GM12878 (cell line): ENCODE data around the gene TMPRSS6. TPM values are rescaled to one million over a fixed set of nuclear protein-coding genes. Genes with fewer than 3 reads are reported as not detected.

ENCODE experiments used
- BCL11A ChIP-seq: IDR thresholded peaks from 2 replicates; pipeline ENCODE4 v1.6.1; 2011; ENCODE audit warnings: low read depth, low read length
- BHLHE40 ChIP-seq, 2 experiments: fragments of 450-650 bp in 1 of 2; IDR thresholded peaks; 2 replicates each; pipeline ENCODE4 v1.6.1; 2011 to 2017; ENCODE audit warnings: low read depth in 2 of 2, borderline replicate concordance in 1 of 2, improper control_type of control experiment in 1 of 2, low read length in 1 of 2, mild to moderate bottlenecking in 1 of 2
- E2F4 ChIP-seq: IDR thresholded peaks from 2 replicates; pipeline ENCODE4 v1.6.1; 2012; ENCODE audit warnings: low read depth, low read length, improper control_type of control experiment
- ETV6 ChIP-seq, 2 experiments: fragments of 450-650 bp in 1 of 2; IDR thresholded peaks in 1 of 2; conservative IDR thresholded peaks in 1 of 2; 2 replicates each; pipeline ENCODE4 v1.6.1; 2014; ENCODE audit warnings: antibody characterized with exemption in 1 of 2, borderline replicate concordance in 1 of 2, low read depth in 1 of 2, mild to moderate bottlenecking in 1 of 2, moderate library complexity in 1 of 2
- FOXM1 ChIP-seq: IDR thresholded peaks from 2 replicates; pipeline ENCODE4 v1.6.1; 2012; ENCODE audit warnings: low read depth, mild to moderate bottlenecking, inconsistent platforms, low read length, moderate library complexity
- HSF1 ChIP-seq: fragments of 150-350 bp; IDR thresholded peaks from 2 replicates; pipeline ENCODE4 v1.6.1; 2014; ENCODE audit warnings: mild to moderate bottlenecking, low read depth, low read length
- KAT2A ChIP-seq: conservative IDR thresholded peaks from 2 replicates; pipeline ENCODE4 v1.6.1; 2011; ENCODE audit warnings: low read depth, low read length; ENCODE audit not compliant: control insufficient read depth
- LARP7 ChIP-seq: fragments of 450-650 bp; IDR thresholded peaks from 2 replicates; pipeline ENCODE4 v1.6.1; 2017; ENCODE audit warnings: mild to moderate bottlenecking
- NFYB ChIP-seq: IDR thresholded peaks from 2 replicates; pipeline ENCODE4 v1.6.1; 2011; ENCODE audit warnings: low read depth, mild to moderate bottlenecking, low read length, improper control_type of control experiment, moderate library complexity; ENCODE audit not compliant: insufficient read depth
- PBX3 ChIP-seq: IDR thresholded peaks from 2 replicates; pipeline ENCODE4 v1.6.1; 2011; ENCODE audit warnings: mild to moderate bottlenecking, low read depth, low read length, moderate library complexity; ENCODE audit not compliant: insufficient replicate concordance
- POLR2AphosphoS5 ChIP-seq: IDR thresholded peaks from 2 replicates; pipeline ENCODE4 v1.6.1; 2011; ENCODE audit warnings: mild to moderate bottlenecking, low read length, inconsistent platforms
- SP1 ChIP-seq: IDR thresholded peaks from one replicate; pipeline ENCODE4 v1.6.1; 2011; ENCODE audit warnings: low read depth, low read length
- SPI1 ChIP-seq: IDR thresholded peaks from 2 replicates; pipeline ENCODE4 v1.6.1; 2011; ENCODE audit warnings: low read depth, mild to moderate bottlenecking, low read length, moderate library complexity, borderline replicate concordance; ENCODE audit not compliant: insufficient read depth
- polyA plus RNA-seq, 11 experiments: library from polyadenylated mRNA; depleted of rRNA in 4 of 11; unstranded in 6 of 11; stranded (reverse) in 5 of 11; fragments of >200 nt; fragmentation: Nextera tagmentation in 4 of 11; fragmentation: Illumina TruSeq in 1 of 11; extraction: Ambion mirVana in 4 of 11; extraction: Trizol in 1 of 11; gene quantifications; 1 replicate in 1 of 11; 2 replicates in 10 of 11; pipeline versions ENCODE4 v1.2.1 to v1.2.3, GENCODE V29; 2011 to 2016; ENCODE audit warnings: inconsistent platforms in 2 of 11, missing spikeins in 2 of 11, low read depth in 1 of 11
- total RNA-seq, 4 experiments: library from RNA; depleted of rRNA in 3 of 4; stranded (reverse); fragments of >200 nt in 3 of 4; fragmentation: Illumina TruSeq in 1 of 4; extraction: Trizol in 1 of 4; gene quantifications; 2 replicates each; pipeline versions ENCODE4 v1.2.1 to v1.2.3, GENCODE V29; 2013 to 2021

The TMPRSS6 gene
- total and polyA plus RNA-seq, 10 of the 15 experiments (the other 5 are each of a cell fraction or from before 2014, with no cell fraction given), result 0.06 to 0.69 (median 0.19) TPM; not detected in 6

DNA sequence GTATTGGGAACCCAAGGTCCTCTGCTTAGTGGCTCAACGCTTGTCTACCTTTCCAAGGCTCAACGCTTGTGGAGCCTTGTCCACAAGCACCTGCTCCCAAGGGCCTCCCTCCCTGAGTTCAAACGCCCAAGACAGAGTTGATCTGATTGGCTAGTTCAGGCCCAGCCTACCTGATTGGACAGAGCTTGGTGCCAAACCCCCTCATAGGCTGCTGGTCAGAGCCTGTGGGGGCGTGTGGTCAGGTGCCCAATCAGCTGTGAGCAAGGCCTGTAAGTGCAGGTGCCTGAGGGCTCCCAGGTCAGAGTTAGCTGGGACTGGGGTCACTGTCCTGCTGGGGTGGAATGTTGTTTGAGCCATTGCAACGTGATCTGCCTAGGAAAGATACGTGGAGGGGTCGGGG is 16.9 kb upstream of the TMPRSS6 start (continued):
- peak; percentile 74 for TF ChIP-seq NFYB
- TF ChIP-seq BHLHE40 (IDR thresholded peaks at IDR 0.05; ENCODE audit: borderline replicate concordance in 1 of 2, low read depth in 2 of 2, low read length in 1 of 2), result no peak
- TF ChIP-seq HSF1, result no peak
- TF ChIP-seq LARP7, result no peak
- 0 out of 2 replicates have a peak, but pooled peaks have one; percentile 19 for TF ChIP-seq POLR2AphosphoS5
- TF ChIP-seq KAT2A, result no peak
- no peak for TF ChIP-seq FOXM1
- peak; percentile 57 for TF ChIP-seq SP1
- TF ChIP-seq E2F4, result 0 out of 2 replicates have a peak, but pooled peaks have one; percentile 31
- no peak for TF ChIP-seq SPI1
- no peak for TF ChIP-seq ETV6 (conservative IDR thresholded peaks at IDR 0.05 in 1 of 2, IDR thresholded peaks at IDR 0.05 in 1 of 2; ENCODE audit: borderline replicate concordance in 1 of 2, low read depth in 1 of 2)
- no peak for TF ChIP-seq BCL11A
- no peak for TF ChIP-seq PBX3
